GM18511 (cell line): Measurements from ENCODE around the gene RASEF.

Experiments used
- ATAC-seq: cut with Tn5 transposase; IDR thresholded peaks from one replicate; pipeline ENCODE4 v1.9.1; 2021; ENCODE audit warnings: mild to moderate bottlenecking, moderate library complexity; ENCODE audit not compliant: unreplicated experiment

The RASEF gene

GRCh38 chr9:83059417-83059816, 3.5 kb downstream of the RASEF start:
- no peak for ATAC-seq

DNA sequence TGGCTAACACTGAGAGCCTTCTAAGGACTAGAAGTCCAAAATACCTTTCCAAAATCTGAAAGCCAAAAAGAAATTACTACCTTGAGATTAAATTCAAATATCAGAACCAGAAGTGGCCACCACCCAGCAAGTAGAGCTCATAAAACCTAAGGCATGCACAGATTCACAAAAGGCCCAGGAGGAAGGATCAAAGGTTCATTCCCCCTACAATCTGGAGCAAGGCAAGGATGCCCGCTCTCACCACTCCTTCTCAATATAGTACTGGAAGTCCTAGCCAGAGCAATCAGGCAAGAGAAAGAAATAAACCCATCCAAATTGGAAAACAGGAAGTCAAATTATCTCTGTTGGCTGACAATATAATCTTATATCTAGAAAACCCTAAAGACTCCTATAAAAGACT, 6.0 kb downstream of the RASEF start:
- ATAC-seq, result no peak

DNA sequence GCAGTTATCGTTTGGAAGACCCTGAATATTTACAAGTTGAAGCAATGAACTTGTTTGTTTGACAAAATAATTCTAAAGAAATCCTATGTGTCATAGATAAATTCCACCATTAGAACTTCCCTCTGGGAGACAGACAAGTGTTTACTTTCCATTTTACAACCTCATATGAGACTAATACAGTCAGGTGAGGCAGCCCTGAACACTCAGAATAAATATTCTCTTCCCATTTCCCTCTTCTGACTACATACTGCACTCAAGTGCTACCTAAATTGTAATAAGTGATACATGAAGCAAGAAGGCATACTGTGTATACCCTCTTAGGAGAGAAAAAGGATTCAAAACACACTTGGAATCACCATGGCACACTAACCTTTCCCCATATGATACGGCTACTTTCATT, 6.8 kb downstream of the RASEF start:
- no peak for ATAC-seq

DNA sequence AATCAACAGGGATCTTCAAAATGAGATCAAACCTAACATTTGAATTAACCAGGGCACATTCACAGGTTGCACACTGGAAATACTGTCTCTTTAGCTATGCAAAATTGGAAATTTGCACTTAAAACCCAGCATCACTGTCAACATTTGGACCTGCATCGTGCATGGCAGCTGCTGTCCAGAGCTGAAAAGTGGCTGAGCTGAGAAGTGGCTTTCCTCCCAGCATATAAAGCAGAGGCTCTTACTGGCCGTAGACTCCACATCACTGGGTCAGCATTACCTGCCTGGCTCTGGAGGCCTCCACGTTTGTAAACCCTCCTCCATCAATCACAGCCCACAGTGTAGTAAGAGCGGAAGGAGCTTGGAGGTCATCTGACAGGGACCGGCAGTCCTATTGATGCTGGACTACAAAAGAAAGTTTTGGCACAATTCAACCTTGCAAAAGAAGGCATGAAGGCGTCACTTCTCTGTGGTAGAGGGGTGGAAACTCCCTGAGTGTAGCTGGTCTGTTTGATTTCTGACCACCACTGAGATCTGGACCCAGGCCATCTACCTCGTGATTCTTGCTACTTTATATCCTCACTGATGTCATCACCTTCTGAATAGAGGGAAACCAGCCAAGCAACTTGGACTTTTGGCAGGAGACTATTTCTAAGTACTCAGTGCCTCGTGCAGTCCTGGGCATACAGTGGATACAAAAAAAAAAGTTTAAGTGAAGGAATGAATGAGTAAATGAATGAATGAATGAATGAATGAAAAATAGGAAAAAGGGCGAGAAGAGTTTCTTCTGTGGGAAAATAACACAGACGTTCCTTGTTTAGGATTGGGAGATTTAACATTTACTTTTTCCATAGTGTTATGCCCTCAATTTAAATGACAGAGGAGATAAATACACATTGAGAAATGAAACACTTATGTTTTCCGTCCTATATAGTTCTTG, 14.8 kb downstream of the RASEF start:
- no peak for ATAC-seq

- no peak for ATAC-seq
These were observed 19.3 kb downstream of the RASEF start for GRCh38 chr9:83043597-83043996.

- no peak for ATAC-seq
These were observed 21.2 kb downstream of the RASEF start for GRCh38 chr9:83041771-83042170.

GRCh38 chr9:83039303-83039702, 23.6 kb downstream of the RASEF start:
- ATAC-seq, result no peak

- no peak for ATAC-seq
These were observed 26.9 kb downstream of the RASEF start for GRCh38 chr9:83036043-83036442.

DNA sequence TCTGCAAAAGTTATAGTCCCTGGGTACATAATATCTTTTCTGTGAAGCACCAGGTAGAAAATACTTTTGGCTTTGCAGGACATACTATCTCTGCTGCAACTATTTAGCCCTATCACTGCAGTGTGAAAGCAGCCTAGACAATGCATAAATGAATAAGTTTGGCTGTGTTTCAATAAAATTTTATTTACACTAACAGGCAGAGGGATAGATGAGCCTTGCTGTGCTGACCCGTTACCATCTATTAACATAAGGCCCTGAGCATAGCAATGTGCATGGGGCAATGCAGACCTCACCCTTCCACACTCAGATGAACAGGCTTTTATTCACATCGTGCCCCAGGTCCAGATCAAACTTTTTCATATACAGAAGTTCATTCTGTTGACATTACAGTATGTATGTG, 27.8 kb downstream of the RASEF start:
- ATAC-seq, result no peak

- ATAC-seq, result no peak
These were observed 28.4 kb downstream of the RASEF start for GRCh38 chr9:83034587-83034986.

- ATAC-seq, result no peak
These were observed 28.9 kb downstream of the RASEF start for GRCh38 chr9:83034026-83034425.

GRCh38 chr9:83032065-83032625, 30.8 kb downstream of the RASEF start:
- ATAC-seq, result no peak

DNA sequence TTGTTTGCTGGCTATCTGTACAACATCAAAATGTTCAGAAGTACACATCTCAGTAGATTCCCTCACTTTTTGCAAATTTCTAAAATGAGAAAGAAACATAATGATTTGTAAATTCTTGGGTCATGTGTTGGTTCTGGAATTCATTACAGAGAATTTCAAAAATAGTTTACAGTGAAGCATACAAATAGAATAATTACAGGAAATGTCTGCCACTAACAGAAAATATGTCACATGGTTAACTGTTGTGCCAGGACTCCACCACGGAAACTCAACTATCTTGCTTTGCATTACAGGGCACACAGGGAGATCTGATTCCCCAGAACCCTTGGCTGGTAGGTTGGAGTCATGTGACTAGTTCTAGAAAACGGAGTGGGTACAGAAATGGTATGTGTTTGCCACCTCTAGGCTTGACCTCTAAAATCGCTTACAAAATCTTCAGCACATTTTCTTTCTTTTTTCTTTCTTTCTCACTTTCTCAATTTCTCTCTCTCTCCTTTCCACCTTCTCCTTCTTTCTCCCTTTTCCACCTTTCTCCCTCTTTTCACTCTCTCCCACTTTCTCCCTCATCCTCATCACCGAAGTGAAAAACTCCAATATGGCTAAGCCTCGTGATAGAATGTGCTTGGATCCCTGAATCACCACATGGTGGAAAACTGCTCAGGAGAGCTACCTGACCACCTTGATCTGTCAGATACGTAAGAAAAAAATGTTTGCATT, 32.4 kb downstream of the RASEF start:
- ATAC-seq, result no peak

GRCh38 chr9:83029531-83030137, 33.3 kb downstream of the RASEF start:
- ATAC-seq, result no peak

DNA sequence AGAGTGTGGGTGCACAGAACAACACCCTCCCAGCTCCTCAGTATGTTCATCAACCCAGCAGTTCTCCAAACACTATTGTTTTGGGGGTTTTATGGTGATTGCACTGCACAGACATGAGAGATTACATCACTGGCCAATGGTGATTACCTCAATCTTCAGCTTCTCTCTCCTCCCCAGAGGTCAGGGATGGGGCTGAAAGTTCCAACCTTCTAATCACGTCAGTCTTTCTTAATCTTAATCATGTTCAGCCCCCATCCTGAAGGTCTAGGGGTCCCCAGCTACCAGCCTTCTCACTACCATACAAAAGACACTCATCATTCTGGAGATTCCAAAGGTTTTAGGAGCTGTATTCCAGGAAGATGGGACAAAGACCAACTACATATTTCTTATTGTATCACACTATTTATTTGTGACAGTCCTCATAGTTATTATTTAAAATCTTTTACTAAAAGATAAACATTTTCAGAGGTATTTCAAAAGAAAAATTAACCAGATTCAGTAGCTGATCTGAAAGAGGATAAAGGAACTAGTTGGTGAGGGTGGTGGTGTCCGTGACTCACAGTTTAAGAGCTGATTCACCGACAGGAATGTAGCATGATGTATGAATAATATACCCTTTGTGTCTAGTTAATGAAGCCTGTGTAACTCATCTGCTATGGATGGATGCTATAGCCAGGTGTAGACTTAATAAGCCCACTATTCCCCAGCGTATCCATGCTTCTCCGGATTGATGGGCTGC, 35.6 kb downstream of the RASEF start:
- no peak for ATAC-seq

GRCh38 chr9:83024506-83025125, 38.3 kb downstream of the RASEF start:
- no peak for ATAC-seq

- no peak for ATAC-seq
These were observed 39.8 kb downstream of the RASEF start for GRCh38 chr9:83023151-83023550.

- ATAC-seq, result no peak
These were observed 42.1 kb downstream of the RASEF start for GRCh38 chr9:83020864-83021263.

DNA sequence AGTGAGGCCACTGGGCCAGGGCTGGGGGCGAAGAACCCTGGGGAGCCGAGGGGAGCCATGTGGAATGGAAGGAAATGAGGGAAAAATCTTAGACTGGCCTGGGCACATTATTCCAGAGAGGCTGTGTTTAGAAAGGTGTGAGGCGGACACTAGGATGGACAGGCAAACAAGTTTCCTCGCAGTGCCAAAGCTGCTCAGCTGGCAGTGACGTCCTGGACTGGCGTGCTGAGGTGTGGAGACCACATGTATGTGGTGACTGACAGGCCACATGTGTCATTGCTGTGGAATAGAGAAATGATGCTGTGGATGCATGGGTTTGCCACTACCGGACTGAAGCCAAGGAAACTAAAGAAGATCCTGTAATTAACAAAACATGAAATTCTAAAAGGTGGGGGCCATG, 42.6 kb downstream of the RASEF start:
- no peak for ATAC-seq

GRCh38 chr9:83019246-83019645, 43.7 kb downstream of the RASEF start:
- no peak for ATAC-seq
